ENCODE results near the gene HIRIP3.

Gene HIRIP3

GRCh38 chr16:29975811-29976511, 19.5 kb downstream of the HIRIP3 start:
- TF ChIP-seq, protein P1, sequence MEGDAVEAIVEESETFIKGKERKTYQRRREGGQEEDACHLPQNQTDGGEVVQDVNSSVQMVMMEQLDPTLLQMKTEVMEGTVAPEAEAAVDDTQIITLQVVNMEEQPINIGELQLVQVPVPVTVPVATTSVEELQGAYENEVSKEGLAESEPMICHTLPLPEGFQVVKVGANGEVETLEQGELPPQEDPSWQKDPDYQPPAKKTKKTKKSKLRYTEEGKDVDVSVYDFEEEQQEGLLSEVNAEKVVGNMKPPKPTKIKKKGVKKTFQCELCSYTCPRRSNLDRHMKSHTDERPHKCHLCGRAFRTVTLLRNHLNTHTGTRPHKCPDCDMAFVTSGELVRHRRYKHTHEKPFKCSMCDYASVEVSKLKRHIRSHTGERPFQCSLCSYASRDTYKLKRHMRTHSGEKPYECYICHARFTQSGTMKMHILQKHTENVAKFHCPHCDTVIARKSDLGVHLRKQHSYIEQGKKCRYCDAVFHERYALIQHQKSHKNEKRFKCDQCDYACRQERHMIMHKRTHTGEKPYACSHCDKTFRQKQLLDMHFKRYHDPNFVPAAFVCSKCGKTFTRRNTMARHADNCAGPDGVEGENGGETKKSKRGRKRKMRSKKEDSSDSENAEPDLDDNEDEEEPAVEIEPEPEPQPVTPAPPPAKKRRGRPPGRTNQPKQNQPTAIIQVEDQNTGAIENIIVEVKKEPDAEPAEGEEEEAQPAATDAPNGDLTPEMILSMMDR (IDR thresholded peaks at IDR 0.05; ENCODE audit: unreplicated experiment in 3 of 3) = no peak

GRCh38 chr16:29975134-29975538, 20.3 kb downstream of the HIRIP3 start:
- Mint-ChIP-seq H3K27me3 (ENCODE audit: low read depth) (no peaks in the 10 kb centered on the region), H3K27ac (peak overlapping the region; percentile 51 to 79 (median 73)), H3K4me1 (peaks cover 27% of the 10 kb centered on the region), H3K4me3 (peak overlapping the region; percentile 95 to 100 (median 96)), H3K36me3 (ENCODE audit: low read depth) (peaks cover 48% of the 10 kb centered on the region), H3K9me3 (peaks cover 5% of the 10 kb centered on the region)
- TF ChIP-seq, protein P1 (IDR thresholded peaks at IDR 0.05; ENCODE audit: unreplicated experiment in 3 of 3) = no peak

More at GRCh38 chr16:29975811-29976511, 19.5 kb downstream of the HIRIP3 start:
- Mint-ChIP-seq H3K27me3 (ENCODE audit: low read depth) (no peaks in the 10 kb centered on the region), H3K4me3 (peak overlapping the region; percentile 95 to 100 (median 96)), H3K36me3 (ENCODE audit: low read depth) (peaks cover 49% of the 10 kb centered on the region), H3K27ac (peak overlapping the region; percentile 25 to 75 (median 63)), H3K4me1 (peaks cover 27% of the 10 kb centered on the region), H3K9me3 (peaks cover 5% of the 10 kb centered on the region)

DNA sequence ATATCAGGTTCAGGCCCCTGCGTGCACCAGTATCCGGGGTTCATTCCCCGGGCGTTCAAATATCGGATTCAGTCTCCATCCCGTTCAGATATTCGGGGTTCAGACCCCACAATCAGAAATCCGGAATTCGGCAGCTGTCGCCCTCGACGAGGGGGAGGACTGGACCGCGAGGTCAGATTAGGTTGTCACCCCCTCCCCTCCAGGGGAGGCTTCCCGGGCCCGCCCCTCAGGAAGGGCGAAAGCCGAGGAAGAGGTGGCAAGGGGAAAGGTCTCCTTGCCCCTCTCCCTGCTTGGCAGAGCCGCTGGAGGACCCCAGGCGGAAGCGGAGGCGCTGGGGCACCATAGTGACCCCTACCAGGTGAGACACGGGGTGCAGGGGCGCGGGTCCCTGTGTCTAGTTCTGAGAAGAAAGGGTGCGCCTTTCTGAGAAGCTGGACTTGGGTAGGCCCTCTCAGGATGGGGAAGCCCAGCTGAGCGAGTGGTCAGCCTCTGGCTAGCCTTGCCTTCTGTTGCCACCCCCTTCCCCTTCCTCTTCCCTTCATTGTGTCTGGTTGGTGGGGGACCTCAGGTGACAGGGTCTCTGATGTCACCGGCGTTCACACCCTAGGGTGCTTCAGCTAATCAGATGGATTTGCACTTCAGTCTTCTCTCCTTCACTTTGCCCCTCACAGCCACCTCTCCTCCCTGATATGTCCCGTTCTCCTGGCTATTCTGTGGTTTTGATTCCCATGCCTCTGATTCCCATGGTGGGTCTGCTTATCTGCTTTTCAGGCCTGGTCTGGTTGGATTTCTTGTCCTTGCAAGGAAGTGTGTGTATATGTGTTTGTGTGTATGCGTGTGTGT, 20.9 kb downstream of the HIRIP3 start:
- peaks cover 27% of the 10 kb centered on the region for H3K4me1 Mint-ChIP-seq
- H3K4me3 Mint-ChIP-seq = peak overlapping the region; percentile 95 to 100 (median 96)
- peaks cover 46% of the 10 kb centered on the region for H3K36me3 Mint-ChIP-seq (ENCODE audit: low read depth)
- H3K27ac Mint-ChIP-seq = peak overlapping the region; percentile 73 to 97 (median 95)
- TF ChIP-seq, protein P1 (IDR thresholded peaks at IDR 0.05; ENCODE audit: unreplicated experiment in 3 of 3) = no peak
- H3K27me3 Mint-ChIP-seq (ENCODE audit: low read depth) = no peaks in the 10 kb centered on the region
- peaks cover 5% of the 10 kb centered on the region for H3K9me3 Mint-ChIP-seq

DNA sequence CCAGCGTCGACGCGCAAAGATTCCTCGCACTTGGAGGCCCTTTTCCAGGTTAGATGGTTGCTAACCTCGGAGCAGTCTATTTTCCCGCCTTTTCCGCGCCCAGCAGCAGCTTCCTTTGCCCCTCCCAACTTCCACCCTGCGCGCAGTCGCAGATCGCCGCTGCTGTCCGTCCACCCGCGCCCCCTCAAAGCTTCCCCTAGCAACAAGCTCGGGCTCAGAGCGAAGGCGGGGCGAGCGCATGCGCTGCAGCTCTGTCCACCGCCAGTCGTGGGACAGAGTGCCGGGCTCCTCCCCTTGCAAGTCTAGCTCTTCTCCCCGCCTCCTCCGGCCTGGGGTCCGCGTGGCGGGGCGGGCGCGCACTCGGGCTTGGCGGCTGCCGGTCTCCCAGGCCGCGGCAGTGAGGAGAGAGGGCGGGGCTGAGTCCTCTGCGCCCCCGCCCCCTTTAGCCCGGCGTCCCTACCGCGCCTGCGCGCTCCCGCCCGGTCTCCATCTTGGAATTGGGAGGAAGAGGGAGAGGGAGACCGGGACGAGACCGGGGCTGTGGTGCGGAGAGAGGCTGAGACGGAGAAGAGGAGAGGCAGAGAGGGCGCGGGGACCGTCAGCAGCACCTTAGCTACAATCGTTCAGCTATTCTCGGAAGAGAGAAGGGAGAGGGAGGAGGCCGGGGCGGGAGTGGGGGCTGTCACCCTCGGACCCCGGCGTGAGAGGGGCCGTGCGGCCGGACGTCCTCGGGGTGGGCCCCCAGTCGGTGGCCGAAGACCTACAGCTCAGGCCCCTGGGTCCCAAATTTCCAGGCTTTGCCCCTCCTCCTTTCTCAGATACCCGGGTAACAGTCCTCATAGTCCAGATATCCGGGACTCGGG, 21.8 kb downstream of the HIRIP3 start, which contains the start of gene TAOK2:
TAOK2 (plus strand) TSS at position 485 of the 863 bp plus-strand sequence. CDS start 3,905 bp downstream, outside the sequence.
- TF ChIP-seq, protein P1 (IDR thresholded peaks at IDR 0.05; ENCODE audit: unreplicated experiment in 3 of 3) = no peak
- H3K9me3 Mint-ChIP-seq = peaks cover 5% of the 10 kb centered on the region
- H3K27me3 Mint-ChIP-seq (ENCODE audit: low read depth) = no peaks in the 10 kb centered on the region
- H3K4me3 Mint-ChIP-seq = peak within 1 kb of the TSS; percentile 95 to 100 (median 96)
- peak within 1 kb of the TSS; percentile 73 to 97 (median 95) for H3K27ac Mint-ChIP-seq
- peaks cover 44% of the 10 kb centered on the region for H3K36me3 Mint-ChIP-seq (ENCODE audit: low read depth)
- H3K4me1 Mint-ChIP-seq = peaks cover 27% of the 10 kb centered on the region

GRCh38 chr16:29972992-29973383, 22.4 kb downstream of the HIRIP3 start:
- H3K36me3 Mint-ChIP-seq (ENCODE audit: low read depth) = peaks cover 44% of the 10 kb centered on the region
- H3K4me3 Mint-ChIP-seq = peak overlapping the region; percentile 95 to 100 (median 96)
- peak overlapping the region; percentile 72 to 97 (median 95) for H3K27ac Mint-ChIP-seq
- H3K27me3 Mint-ChIP-seq (ENCODE audit: low read depth) = no peaks in the 10 kb centered on the region
- H3K9me3 Mint-ChIP-seq = peaks cover 5% of the 10 kb centered on the region
- TF ChIP-seq, protein P1 (IDR thresholded peaks at IDR 0.05; ENCODE audit: unreplicated experiment in 3 of 3) = no peak
- H3K4me1 Mint-ChIP-seq = peaks cover 27% of the 10 kb centered on the region
